Prostate gland (tissue), 2 donors: ENCODE results near the gene SDHC.

ENCODE experiments used
- CTCF ChIP-seq, 4 experiments: fragments of 200-600 bp in 2 of 4; fragments of 450-650 bp in 2 of 4; sonication (generic) in 2 of 4; IDR thresholded peaks; 1 replicate in 3 of 4; 2 replicates in 1 of 4; pipeline ENCODE4 v1.5.1; 2016 to 2019; ENCODE audit warnings: antibody characterized with exemption in 4 of 4, mild to moderate bottlenecking in 2 of 4, moderate library complexity in 2 of 4
- POLR2A ChIP-seq: fragments of 450-650 bp; IDR thresholded peaks from one replicate; pipeline ENCODE4 v1.6.1; 2016; ENCODE audit warnings: antibody characterized with exemption, mild to moderate bottlenecking
- POLR2AphosphoS5 ChIP-seq: sonication (generic); formaldehyde crosslinking; IDR thresholded peaks from one replicate; pipeline ENCODE4 v1.6.1; 2017; ENCODE audit warnings: antibody characterized with exemption

DNA sequence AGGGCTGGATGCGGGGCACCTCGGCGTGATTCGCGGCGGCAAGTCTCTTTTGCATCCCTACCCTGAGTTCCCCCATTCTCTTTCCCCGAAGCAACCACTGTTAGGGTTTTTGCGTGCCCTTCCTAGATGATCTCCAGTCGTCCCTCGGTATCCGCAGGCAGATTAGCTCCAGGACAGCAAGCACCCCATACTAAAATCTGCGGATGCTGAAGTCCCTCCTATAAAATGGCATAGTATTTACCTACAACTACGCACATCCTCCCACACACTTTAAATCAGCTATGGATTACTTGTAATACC lies 76.3 kb downstream of the SDHC start:
- TF ChIP-seq CTCF (IDR thresholded peaks at IDR 0.05) (no peak), POLR2AphosphoS5 (no peak), POLR2A (no peak)
